Measurements from ENCODE around the gene TTC7B. TPM values are rescaled to one million over a fixed set of nuclear protein-coding genes. Genes with fewer than 3 reads are reported as not detected.

The TTC7B gene
- total and polyA plus RNA-seq, 9 of the 15 experiments (the other 6 are each of a cell fraction or from before 2014, with no cell fraction given), result 2.2 to 77.2 (median 36.7) TPM

DNA sequence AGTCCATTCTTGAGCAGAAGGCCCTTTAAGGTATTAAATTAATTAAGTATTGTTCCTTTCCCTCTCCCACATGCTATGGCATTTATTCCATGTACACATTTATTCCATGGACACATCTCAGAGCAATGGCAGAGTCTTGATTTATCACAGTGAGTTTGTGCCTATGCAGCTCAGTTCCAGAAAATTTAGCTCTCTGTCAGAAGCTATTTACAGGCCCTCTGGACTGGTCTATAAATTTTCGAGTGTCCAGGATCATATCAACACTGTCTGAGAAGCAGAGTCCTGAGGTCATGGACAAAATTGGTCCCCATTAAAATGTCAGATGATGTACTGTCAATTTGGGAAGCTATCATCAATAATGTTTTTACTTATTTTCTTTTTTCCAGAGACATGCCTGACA lies 65.5 kb downstream of the TTC7B start:
- H3K27me3 ChIP-seq (ENCODE audit: control insufficient read depth in 2 of 2, insufficient read depth in 2 of 2, low read length in 2 of 2), result no peaks in the 10 kb centered on the region
- in situ Hi-C loops (cut with MboI) (no loop called here), intact Hi-C loops (cut with micrococcal nuclease) (no loop called here)
- BruUV-seq (replicated peaks), result no TSS peak
- no peak overlapping the region for H2AFZ ChIP-seq (ENCODE audit: low read depth, low read length)
- H3K4me2 ChIP-seq (ENCODE audit: insufficient read depth, low read length), result no peak overlapping the region
- ATAC-seq (no peak), FAIRE-seq (no peak), DNase-seq (ENCODE audit: extremely low read depth in 1 of 4, low spot score in 3 of 4) (no peak)
- H3K4me1 ChIP-seq (replicated peaks in 1 of 2; ENCODE audit: control insufficient read depth in 2 of 2, insufficient read depth in 2 of 2, low read length in 2 of 2), result no peaks in the 10 kb centered on the region
- ChIA-PET POLR2A (interaction anchor here (0.8 kb wide), 1 partner anchor 28 kb away, joined by 3 read pairs; no protein-coding TSS in a partner anchor), CTCF (ENCODE audit: low intra/inter-chr PET ratio) (no interaction called here)
- H3K4me3 ChIP-seq, result no peak overlapping the region
- TF ChIP-seq ZNF133 (CRISPR knock-in tag; IDR thresholded peaks at IDR 0.05) (no peak), FOXP1 (CRISPR knock-in tag; IDR thresholded peaks at IDR 0.05) (no peak), ZNF830 (CRISPR knock-in tag; IDR thresholded peaks at IDR 0.05) (no peak), ELF2 (CRISPR knock-in tag; IDR thresholded peaks at IDR 0.05) (no peak), ZNF12 (CRISPR knock-in tag; IDR thresholded peaks at IDR 0.05) (no peak), IRF9 (tag; IDR thresholded peaks at IDR 0.05) (no peak), PYGO2 (tag; IDR thresholded peaks at IDR 0.05) (no peak), ZNF785 (CRISPR knock-in tag; IDR thresholded peaks at IDR 0.05) (no peak), E2F3 (CRISPR knock-in tag; IDR thresholded peaks at IDR 0.05) (no peak), PHF21A (IDR thresholded peaks at IDR 0.05; ENCODE audit: borderline replicate concordance, low read depth) (no peak)
- H3K9ac ChIP-seq (ENCODE audit: insufficient read depth in 1 of 2, low read depth in 2 of 2, low read length in 2 of 2), result no peak overlapping the region
- no peak overlapping the region for H3K27ac ChIP-seq (ENCODE audit: extremely low read depth, low read depth, low read length)
- WGBS (ENCODE audit: insufficient coverage, low coverage, missing lambda C conversion rate), result 89% methylated on average over 1 of the region's 1 CpG
- H3K9me3 ChIP-seq (replicated peaks; ENCODE audit: control insufficient read depth, insufficient read depth, low read depth, low read length), result peaks cover 4% of the 10 kb centered on the region; the same call in 1 of the 2 replicates
- H3K79me2 ChIP-seq (ENCODE audit: control insufficient read depth, insufficient read depth, low read length), result no peaks in the 10 kb centered on the region; the same call in 2 of the 3 replicates
- peaks cover 2% of the 10 kb centered on the region; the same call in 1 of the 3 replicates for H3K36me3 ChIP-seq (ENCODE audit: control insufficient read depth, insufficient read depth, low read length)
- H4K20me1 ChIP-seq (replicated peaks; ENCODE audit: control insufficient read depth, insufficient read depth, low read length), result no peaks in the 10 kb centered on the region
- no peaks in the 10 kb centered on the region for H3K9me1 ChIP-seq (ENCODE audit: control insufficient read depth, insufficient read depth, low read length)

Data from K562 (cell line).